ENCODE data around the gene RPS6KC1.

The RPS6KC1 gene

GRCh38 chr1:213124590-213124989, 73.5 kb downstream of the RPS6KC1 start:
- Histone ChIP-seq H2BK120ac (ENCODE audit: low read depth, low read length) (no peak overlapping the region), H3K23ac (ENCODE audit: low read length in 2 of 2) (no peak overlapping the region), H3K4me2 (ENCODE audit: low read length, poor library complexity, severe bottlenecking) (no peak overlapping the region), H3K4me1 (ENCODE audit: control insufficient read depth, insufficient read depth, low read depth, low read length) (peaks cover 2% of the 10 kb centered on the region), H3K27ac (ENCODE audit: low read length, poor library complexity, severe bottlenecking) (no peak overlapping the region), H3K27me3 (ENCODE audit: control insufficient read depth in 1 of 2, insufficient read depth in 1 of 2, low read length in 2 of 2) (no peaks in the 10 kb centered on the region), H3K9ac (ENCODE audit: low read length) (no peak overlapping the region), H3K9me3 (ENCODE audit: control insufficient read depth, low read length) (no peaks in the 10 kb centered on the region), H3K4ac (ENCODE audit: low read depth in 1 of 2, low read length in 2 of 2) (no peak overlapping the region), H2BK5ac (ENCODE audit: low read depth, low read length, poor library complexity, severe bottlenecking) (no peak overlapping the region), H3K79me1 (replicated peaks; ENCODE audit: low read length, poor library complexity, severe bottlenecking) (peaks cover 9% of the 10 kb centered on the region), H3K18ac (ENCODE audit: low read depth in 1 of 2, low read length in 2 of 2) (no peak overlapping the region), H3K4me3 (ENCODE audit: insufficient read depth in 1 of 2, low read depth in 1 of 2, low read length in 2 of 2) (no peak overlapping the region), H2BK12ac (ENCODE audit: low read length in 2 of 2) (no peak overlapping the region), H3K14ac (ENCODE audit: low read length in 2 of 2) (no peak overlapping the region), H3K36me3 (ENCODE audit: control insufficient read depth in 1 of 2, insufficient read depth in 2 of 2, low read depth in 1 of 2, low read length in 2 of 2) (peaks cover 0 to 2% of the 10 kb centered on the region in 2 experiments), H4K91ac (ENCODE audit: low read length) (no peak overlapping the region), H2AK5ac (ENCODE audit: low read length, severe bottlenecking) (no peak overlapping the region), H4K8ac (ENCODE audit: low read length) (no peak overlapping the region), H2BK15ac (ENCODE audit: low read depth, poor library complexity, severe bottlenecking) (no peak overlapping the region), H2AFZ (ENCODE audit: low read depth, low read length) (no peak overlapping the region)
- WGBS: 98% methylated on average over 4 of the region's 5 CpGs
- no peak for DNase-seq

- Histone ChIP-seq H3K4ac (ENCODE audit: low read depth in 1 of 2, low read length in 2 of 2) (no peak overlapping the region), H3K14ac (ENCODE audit: low read length in 2 of 2) (no peak overlapping the region), H3K18ac (ENCODE audit: low read depth in 1 of 2, low read length in 2 of 2) (no peak overlapping the region), H3K36me3 (ENCODE audit: control insufficient read depth in 1 of 2, insufficient read depth in 2 of 2, low read depth in 1 of 2, low read length in 2 of 2) (peaks cover 0 to 7% of the 10 kb centered on the region in 2 experiments), H3K4me3 (ENCODE audit: insufficient read depth in 1 of 2, low read depth in 1 of 2, low read length in 2 of 2) (no peak overlapping the region), H2AK5ac (ENCODE audit: low read length, severe bottlenecking) (no peak overlapping the region), H3K27ac (ENCODE audit: low read length, poor library complexity, severe bottlenecking) (no peak overlapping the region), H2AFZ (ENCODE audit: low read depth, low read length) (no peak overlapping the region), H3K9me3 (ENCODE audit: control insufficient read depth, low read length) (no peaks in the 10 kb centered on the region), H2BK15ac (ENCODE audit: low read depth, poor library complexity, severe bottlenecking) (no peak overlapping the region), H4K8ac (ENCODE audit: low read length) (no peak overlapping the region), H3K4me1 (ENCODE audit: control insufficient read depth, insufficient read depth, low read depth, low read length) (no peaks in the 10 kb centered on the region), H3K9ac (ENCODE audit: low read length) (no peak overlapping the region), H3K4me2 (ENCODE audit: low read length, poor library complexity, severe bottlenecking) (no peak overlapping the region), H2BK12ac (ENCODE audit: low read length in 2 of 2) (no peak overlapping the region), H2BK5ac (ENCODE audit: low read depth, low read length, poor library complexity, severe bottlenecking) (no peak overlapping the region), H4K91ac (ENCODE audit: low read length) (no peak overlapping the region), H3K27me3 (ENCODE audit: control insufficient read depth in 1 of 2, insufficient read depth in 1 of 2, low read length in 2 of 2) (no peaks in the 10 kb centered on the region), H3K23ac (ENCODE audit: low read length in 2 of 2) (no peak overlapping the region), H3K79me1 (replicated peaks; ENCODE audit: low read length, poor library complexity, severe bottlenecking) (peaks cover 8% of the 10 kb centered on the region), H2BK120ac (ENCODE audit: low read depth, low read length) (no peak overlapping the region)
- 100% methylated on average over 1 of the region's 2 CpGs for WGBS
- DNase-seq: no peak
These were observed 74.6 kb downstream of the RPS6KC1 start for GRCh38 chr1:213125643-213126042.

GRCh38 chr1:213127074-213127473, 76.0 kb downstream of the RPS6KC1 start:
- WGBS: no CpG with 5 or more reads among the region's 1 CpG
- Histone ChIP-seq H3K23ac (ENCODE audit: low read length in 2 of 2) (no peak overlapping the region), H3K36me3 (ENCODE audit: control insufficient read depth in 1 of 2, insufficient read depth in 2 of 2, low read depth in 1 of 2, low read length in 2 of 2) (peaks cover 0 to 5% of the 10 kb centered on the region in 2 experiments), H2AK5ac (ENCODE audit: low read length, severe bottlenecking) (no peak overlapping the region), H2AFZ (ENCODE audit: low read depth, low read length) (no peak overlapping the region), H3K4ac (ENCODE audit: low read depth in 1 of 2, low read length in 2 of 2) (no peak overlapping the region), H3K4me3 (ENCODE audit: insufficient read depth in 1 of 2, low read depth in 1 of 2, low read length in 2 of 2) (no peak overlapping the region), H3K14ac (ENCODE audit: low read length in 2 of 2) (no peak overlapping the region), H3K27me3 (ENCODE audit: control insufficient read depth in 1 of 2, insufficient read depth in 1 of 2, low read length in 2 of 2) (no peaks in the 10 kb centered on the region), H2BK5ac (ENCODE audit: low read depth, low read length, poor library complexity, severe bottlenecking) (no peak overlapping the region), H2BK15ac (ENCODE audit: low read depth, poor library complexity, severe bottlenecking) (no peak overlapping the region), H3K18ac (ENCODE audit: low read depth in 1 of 2, low read length in 2 of 2) (no peak overlapping the region), H3K27ac (ENCODE audit: low read length, poor library complexity, severe bottlenecking) (no peak overlapping the region), H4K8ac (ENCODE audit: low read length) (no peak overlapping the region), H3K9me3 (ENCODE audit: control insufficient read depth, low read length) (no peaks in the 10 kb centered on the region), H3K4me1 (ENCODE audit: control insufficient read depth, insufficient read depth, low read depth, low read length) (no peaks in the 10 kb centered on the region), H3K4me2 (ENCODE audit: low read length, poor library complexity, severe bottlenecking) (no peak overlapping the region), H3K79me1 (replicated peaks; ENCODE audit: low read length, poor library complexity, severe bottlenecking) (peaks cover 8% of the 10 kb centered on the region), H3K9ac (ENCODE audit: low read length) (no peak overlapping the region), H4K91ac (ENCODE audit: low read length) (no peak overlapping the region), H2BK120ac (ENCODE audit: low read depth, low read length) (no peak overlapping the region), H2BK12ac (ENCODE audit: low read length in 2 of 2) (no peak overlapping the region)
- DNase-seq: no peak

- no peak overlapping the region for H3K9ac ChIP-seq (ENCODE audit: low read length)
- no peak overlapping the region for H2AK5ac ChIP-seq (ENCODE audit: low read length, severe bottlenecking)
- H4K91ac ChIP-seq (ENCODE audit: low read length): no peak overlapping the region
- H3K4ac ChIP-seq (ENCODE audit: low read depth in 1 of 2, low read length in 2 of 2): no peak overlapping the region
- H3K18ac ChIP-seq (ENCODE audit: low read depth in 1 of 2, low read length in 2 of 2): no peak overlapping the region
- no peak overlapping the region for H4K8ac ChIP-seq (ENCODE audit: low read length)
- H3K4me3 ChIP-seq (ENCODE audit: insufficient read depth in 1 of 2, low read depth in 1 of 2, low read length in 2 of 2): no peak overlapping the region
- no peak overlapping the region for H2BK5ac ChIP-seq (ENCODE audit: low read depth, low read length, poor library complexity, severe bottlenecking)
- no peak overlapping the region for H3K27ac ChIP-seq (ENCODE audit: low read length, poor library complexity, severe bottlenecking)
- H3K14ac ChIP-seq (ENCODE audit: low read length in 2 of 2): no peak overlapping the region
- DNase-seq: no peak
- H3K4me2 ChIP-seq (ENCODE audit: low read length, poor library complexity, severe bottlenecking): no peak overlapping the region
- peaks cover 0 to 10% of the 10 kb centered on the region in 2 experiments for H3K36me3 ChIP-seq (ENCODE audit: control insufficient read depth in 1 of 2, insufficient read depth in 2 of 2, low read depth in 1 of 2, low read length in 2 of 2)
- no peak overlapping the region for H3K23ac ChIP-seq (ENCODE audit: low read length in 2 of 2)
- H3K27me3 ChIP-seq (ENCODE audit: control insufficient read depth in 1 of 2, insufficient read depth in 1 of 2, low read length in 2 of 2): no peaks in the 10 kb centered on the region
- no peak overlapping the region for H2AFZ ChIP-seq (ENCODE audit: low read depth, low read length)
- H2BK12ac ChIP-seq (ENCODE audit: low read length in 2 of 2): no peak overlapping the region
- H3K4me1 ChIP-seq (ENCODE audit: control insufficient read depth, insufficient read depth, low read depth, low read length): no peaks in the 10 kb centered on the region
- H2BK120ac ChIP-seq (ENCODE audit: low read depth, low read length): no peak overlapping the region
- H2BK15ac ChIP-seq (ENCODE audit: low read depth, poor library complexity, severe bottlenecking): no peak overlapping the region
- no peaks in the 10 kb centered on the region for H3K9me3 ChIP-seq (ENCODE audit: control insufficient read depth, low read length)
- peaks cover 12% of the 10 kb centered on the region for H3K79me1 ChIP-seq (replicated peaks; ENCODE audit: low read length, poor library complexity, severe bottlenecking)
These were observed 81.0 kb downstream of the RPS6KC1 start for GRCh38 chr1:213131851-213132655.
